ENCODE results near the gene C1orf226. TPM values are rescaled to one million over a fixed set of nuclear protein-coding genes. Genes with fewer than 3 reads are reported as not detected.

Gene C1orf226
- total and polyA plus RNA-seq, 2 of the 4 experiments (the other 2 are of a cell fraction) = under 0.01 to 0.10 TPM

Small RNA genes lying within 50 kb of the gene (microRNA-seq; reads per million reads assigned to microRNA genes)
- 1.0 to 3.7 reads per million in 2 experiments for gene MIR556 (ENCODE audit: insufficient read depth in 1 of 2, insufficient read length in 1 of 2, unreplicated experiment in 1 of 2)
- not detected for gene RNA5SP61 (ENCODE audit: insufficient read depth, insufficient read length)

Small RNA genes lying within 50 kb of the gene (small RNA-seq; reads per million reads assigned to genes)
- gene MIR556 (0 to 0.81 (median 0) reads per million in 5 experiments), gene RNA5SP61 (0 reads per million in 5 experiments)

Other genes with a start within 250 kb of the C1orf226 start
- not detected in 2 replicates for gene SPATA46, start 4.9 kb upstream of the C1orf226 start, total RNA-seq (2012; rRNA removed)
- not detected in 2 replicates for gene SPATA46, start 4.9 kb upstream of the C1orf226 start, polyA plus RNA-seq (2012; rRNA removed)
- gene SH2D1B, start 30.4 kb downstream of the C1orf226 start, total RNA-seq (2012; rRNA removed) = 0.18 TPM in 1 of 2 replicates, not detected in the other
- 0.03 TPM in 2 replicates for gene SH2D1B, start 30.4 kb downstream of the C1orf226 start, polyA plus RNA-seq (2012; rRNA removed)
- gene UHMK1, start 116.1 kb downstream of the C1orf226 start, total RNA-seq (2012; rRNA removed) = 57.9 and 124 TPM in 2 replicates
- gene UHMK1, start 116.1 kb downstream of the C1orf226 start, polyA plus RNA-seq (2012; rRNA removed) = 10.2 and 15.6 TPM in 2 replicates
- 196 and 255 TPM in 2 replicates for gene UAP1, start 180.0 kb downstream of the C1orf226 start, total RNA-seq (2012; rRNA removed)
- 77.9 and 93.4 TPM in 2 replicates for gene UAP1, start 180.0 kb downstream of the C1orf226 start, polyA plus RNA-seq (2012; rRNA removed)

Measured in IMR-90 (cell line).